K562 (cell line): ENCODE data around the gene RAPGEF5. TPM values are rescaled to one million over a fixed set of nuclear protein-coding genes. Genes with fewer than 3 reads are reported as not detected.

Experiments used
- BMI1 ChIP-seq: fragments of 150-350 bp; IDR thresholded peaks from 2 replicates; pipeline ENCODE4 v1.6.1; 2014; ENCODE audit warnings: low read length
- CREB5 ChIP-seq: fragments of 250-450 bp; sonication (Bioruptor Pico); IDR thresholded peaks from 2 replicates; pipeline ENCODE4 v1.5.0; 2020; ENCODE audit warnings: mild to moderate bottlenecking
- MCM5 ChIP-seq: fragments of 450-650 bp; IDR thresholded peaks from 2 replicates; pipeline ENCODE4 v1.6.1; 2016; ENCODE audit warnings: low read depth
- PHF20 ChIP-seq: fragments of 450-650 bp; IDR thresholded peaks from 2 replicates; pipeline ENCODE4 v1.6.1; 2018; ENCODE audit not compliant: partially characterized antibody
- POLR3G ChIP-seq: IDR thresholded peaks from 2 replicates; pipeline ENCODE4 v1.6.1; 2011; ENCODE audit not compliant: insufficient read length, insufficient replicate concordance; ENCODE audit errors: extremely low read depth
- SNAPC5 ChIP-seq: fragments of 250-450 bp; sonication (Bioruptor Pico); IDR thresholded peaks from 2 replicates; pipeline ENCODE4 v1.8.0; 2021; ENCODE audit warnings: moderate library complexity, mild to moderate bottlenecking, inconsistent platforms
- ZBED1 ChIP-seq: IDR thresholded peaks from 2 replicates; pipeline ENCODE4 v1.6.1; 2014
- ZBTB1 ChIP-seq: sonication (generic); formaldehyde crosslinking; IDR thresholded peaks from 2 replicates; pipeline ENCODE4 v1.8.1; 2023; ENCODE audit warnings: missing genetic modification reagents, low read depth, mild to moderate bottlenecking, borderline replicate concordance
- ZBTB34 ChIP-seq: fragments of 250-450 bp; sonication (Bioruptor Pico); IDR thresholded peaks from 2 replicates; pipeline ENCODE4 v1.8.0; 2021; ENCODE audit warnings: mild to moderate bottlenecking, moderate library complexity
- ZBTB49 ChIP-seq: sonication (generic); formaldehyde crosslinking; IDR thresholded peaks from 2 replicates; pipeline ENCODE4 v1.8.0; 2022; ENCODE audit warnings: missing genetic modification reagents, mild to moderate bottlenecking, borderline replicate concordance
- ZNF124 ChIP-seq: sonication (generic); formaldehyde crosslinking; IDR thresholded peaks from 2 replicates; pipeline ENCODE4 v1.8.1; 2022; ENCODE audit warnings: missing genetic modification reagents
- ZNF140 ChIP-seq: fragments of 250-450 bp; sonication (Bioruptor Pico); IDR thresholded peaks from 2 replicates; pipeline ENCODE4 v1.8.0; 2021; ENCODE audit warnings: moderate library complexity, mild to moderate bottlenecking, inconsistent platforms
- ZNF764 ChIP-seq: fragments of 250-450 bp; sonication (Bioruptor Pico); IDR thresholded peaks from 2 replicates; pipeline ENCODE4 v1.4.0; 2020; ENCODE audit warnings: low read depth, mild to moderate bottlenecking, moderate library complexity
- polyA plus RNA-seq, 8 experiments: library from polyadenylated mRNA; depleted of rRNA in 4 of 8; stranded (reverse) in 5 of 8; unstranded in 3 of 8; fragments of >200 nt; fragmentation: Nextera tagmentation in 2 of 8; fragmentation: Illumina TruSeq in 1 of 8; extraction: Ambion mirVana in 2 of 8; extraction: Trizol in 1 of 8; gene quantifications; 2 replicates each; pipeline versions ENCODE4 v1.2.1 to v1.2.3, GENCODE V29; 2011 to 2014; ENCODE audit warnings: inconsistent platforms in 1 of 8, missing spikeins in 1 of 8
- small RNA-seq: library from RNA; depleted of rRNA; stranded (forward); fragments of <200 nt; gene quantifications from one replicate; pipeline ENCODE3, GENCODE V24; 2014
- total RNA-seq, 7 experiments: library from RNA; depleted of rRNA in 6 of 7; stranded (reverse); fragments of >200 nt in 6 of 7; fragmentation: Illumina TruSeq in 2 of 7; extraction: Trizol in 2 of 7; gene quantifications; 2 replicates each; pipeline versions ENCODE4 v1.2.1 to v1.2.3, GENCODE V29; 2011 to 2021; ENCODE audit warnings: low replicate concordance in 1 of 7

Gene RAPGEF5
- total and polyA plus RNA-seq, 9 of the 15 experiments (the other 6 are each of a cell fraction or from before 2014, with no cell fraction given): 0.39 to 2.0 (median 1.1) TPM

DNA sequence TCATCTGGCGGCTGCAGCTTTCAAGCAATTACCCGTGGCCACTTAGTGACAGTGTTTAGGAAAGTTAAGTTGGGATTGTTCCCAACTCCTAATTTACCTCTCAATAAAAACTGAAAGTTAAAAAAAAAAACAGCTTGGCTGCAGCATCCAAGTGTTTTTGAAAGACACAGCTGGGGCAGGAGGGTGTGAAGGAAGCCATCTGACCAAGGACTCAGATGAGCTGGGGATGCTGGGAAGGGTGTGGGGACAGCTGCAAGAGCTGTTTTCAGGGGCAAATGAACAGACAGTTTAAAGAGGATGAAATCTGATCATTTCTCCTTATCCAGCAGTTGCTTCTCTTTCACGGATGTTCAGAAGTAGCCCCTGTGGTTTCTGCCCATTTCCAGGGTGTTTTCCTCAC is 282.1 kb downstream of the RAPGEF5 start (continued):
- TF ChIP-seq ZBTB49 (no peak), SNAPC5 (CRISPR knock-in tag) (no peak), PHF20 (no peak), MCM5 (no peak), ZBED1 (no peak), ZNF140 (CRISPR knock-in tag) (no peak), ZNF124 (no peak), POLR3G (no peak), ZBTB34 (CRISPR knock-in tag) (no peak), ZBTB1 (CRISPR knock-in tag) (no peak), CREB5 (CRISPR knock-in tag) (no peak), BMI1 (no peak), ZNF764 (no peak)

Small RNAs within 50 kb of the gene (small RNA-seq; reads per million reads assigned to genes)
- gene RNA5SP227: 0.40 reads per million, percentile 11 among the genes with 10 or more reads in this experiment

Other genes starting within 250 kb of the RAPGEF5 start
- gene STEAP1B, start 143.0 kb upstream of the RAPGEF5 start, total RNA-seq (2014; rRNA removed): 20.0 and 23.8 TPM in 2 replicates
- gene STEAP1B, start 143.0 kb upstream of the RAPGEF5 start, total RNA-seq (2014; rRNA removed; fragmentation: Illumina TruSeq; extraction: Trizol): 34.3 and 39.8 TPM in 2 replicates
- 23.1 and 28.3 TPM in 2 replicates for gene STEAP1B, start 143.0 kb upstream of the RAPGEF5 start, total RNA-seq (2015; rRNA removed; fragmentation: Illumina TruSeq; extraction: Trizol)
- gene STEAP1B, start 143.0 kb upstream of the RAPGEF5 start, total RNA-seq (2021): 22.0 and 24.4 TPM in 2 replicates
- 36.4 and 36.8 TPM in 2 replicates for gene STEAP1B, start 143.0 kb upstream of the RAPGEF5 start, polyA plus RNA-seq (2011; rRNA removed)
- 24.7 and 29.2 TPM in 2 replicates for gene STEAP1B, start 143.0 kb upstream of the RAPGEF5 start, polyA plus RNA-seq (2014; fragmentation: Illumina TruSeq; extraction: Trizol)
- 10 to 100 TPM; 31.5 to 38.5 TPM for gene STEAP1B, start 143.0 kb upstream of the RAPGEF5 start, polyA plus RNA-seq (2014; fragmentation: Nextera tagmentation; extraction: Ambion mirVana)
- 26.5 and 30.6 TPM in 2 replicates for gene STEAP1B, start 143.0 kb upstream of the RAPGEF5 start, polyA plus RNA-seq (2014; rRNA removed)